IPS DF 6.9 (cell line): ENCODE data around the gene RTTN.

Experiments
- DNase-seq: peaks from one replicate; pipeline ENCODE4 v3.0.0-alpha.2; 2013; ENCODE audit warnings: low read depth, low spot score
- H3K27ac ChIP-seq: one replicate; pipeline ENCODE4 v1.5.1; 2013; ENCODE audit warnings: low read length, control low read depth
- H3K27me3 ChIP-seq: 2 replicates; pipeline ENCODE4 v1.6.1; 2013; ENCODE audit warnings: mild to moderate bottlenecking, low read length; ENCODE audit not compliant: control insufficient read depth, insufficient read depth
- H3K36me3 ChIP-seq: 2 replicates; pipeline ENCODE4 v1.6.1; 2013; ENCODE audit warnings: low read length; ENCODE audit not compliant: control insufficient read depth, insufficient read depth
- H3K4me1 ChIP-seq: 2 replicates; pipeline ENCODE4 v1.6.1; 2013; ENCODE audit warnings: low read length; ENCODE audit not compliant: control insufficient read depth, insufficient read depth
- H3K4me3 ChIP-seq: 2 replicates; pipeline ENCODE4 v1.5.1; 2013; ENCODE audit warnings: mild to moderate bottlenecking, low read length
- H3K9me3 ChIP-seq: 2 replicates; pipeline ENCODE4 v1.6.1; 2013; ENCODE audit warnings: low read length, inconsistent platforms; ENCODE audit not compliant: control insufficient read depth, insufficient read depth
- WGBS: extraction: QIAGEN DNeasy Blood & Tissue Kit; methylation state at CpG from one replicate; pipeline ENCODE4 v1.1.7; 2013; ENCODE audit warnings: mixed read lengths, missing lambda C conversion rate; ENCODE audit not compliant: insufficient read length, insufficient coverage; 5-methylcytosine and 5-hydroxymethylcytosine counted together

Gene RTTN

DNA sequence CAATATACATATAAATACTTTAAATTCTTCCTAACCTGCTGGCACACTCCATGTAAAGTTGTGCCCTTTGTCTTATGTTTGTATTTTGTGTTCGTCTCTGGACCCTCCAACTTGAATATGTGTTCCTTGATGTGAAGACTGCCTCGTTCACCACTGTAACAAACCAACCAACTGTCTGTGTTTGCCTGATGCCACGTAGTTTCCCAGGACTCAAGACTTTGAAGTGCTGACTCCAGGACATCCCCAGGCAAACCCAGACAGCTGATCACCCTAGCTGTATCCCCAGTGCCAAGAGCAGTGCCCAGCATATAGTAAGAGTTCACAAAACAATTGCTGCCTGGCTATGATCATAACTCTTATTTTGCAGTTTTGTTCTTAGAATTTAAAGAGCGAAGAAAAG is 242.3 kb downstream of the RTTN start:
- H3K36me3 ChIP-seq, result no peaks in the 10 kb centered on the region
- WGBS, result no CpG with 5 or more reads among the region's 4 CpGs
- no peaks in the 10 kb centered on the region for H3K27me3 ChIP-seq
- no peak overlapping the region for H3K27ac ChIP-seq
- no peak overlapping the region for H3K4me3 ChIP-seq
- DNase-seq, result no peak
- no peaks in the 10 kb centered on the region for H3K9me3 ChIP-seq
- no peaks in the 10 kb centered on the region for H3K4me1 ChIP-seq

DNA sequence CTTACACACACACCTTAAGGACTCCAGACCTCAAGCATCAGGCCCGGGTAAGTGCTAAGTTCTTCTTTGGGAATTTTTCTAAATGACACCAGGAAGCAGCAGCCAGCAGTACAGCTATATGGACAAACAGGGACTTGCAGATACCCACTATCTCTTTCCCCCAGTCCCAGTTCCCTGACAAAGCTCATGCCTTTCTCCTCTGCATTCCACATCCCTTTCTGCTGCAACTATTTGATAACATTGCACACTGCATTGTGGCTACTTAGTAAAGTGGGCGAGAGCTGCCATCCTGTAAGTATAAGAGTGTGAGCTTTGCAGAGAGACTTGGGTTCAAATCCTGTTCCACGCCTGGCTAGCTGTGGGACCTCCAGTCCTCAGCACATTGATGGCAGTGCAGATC is 243.8 kb downstream of the RTTN start:
- H3K27me3 ChIP-seq, result no peaks in the 10 kb centered on the region
- H3K4me3 ChIP-seq, result no peak overlapping the region
- no peaks in the 10 kb centered on the region for H3K36me3 ChIP-seq
- no peak for DNase-seq
- H3K27ac ChIP-seq, result no peak overlapping the region
- WGBS, result no CpG with 5 or more reads among the region's 3 CpGs
- H3K9me3 ChIP-seq, result no peaks in the 10 kb centered on the region
- no peaks in the 10 kb centered on the region for H3K4me1 ChIP-seq

DNA sequence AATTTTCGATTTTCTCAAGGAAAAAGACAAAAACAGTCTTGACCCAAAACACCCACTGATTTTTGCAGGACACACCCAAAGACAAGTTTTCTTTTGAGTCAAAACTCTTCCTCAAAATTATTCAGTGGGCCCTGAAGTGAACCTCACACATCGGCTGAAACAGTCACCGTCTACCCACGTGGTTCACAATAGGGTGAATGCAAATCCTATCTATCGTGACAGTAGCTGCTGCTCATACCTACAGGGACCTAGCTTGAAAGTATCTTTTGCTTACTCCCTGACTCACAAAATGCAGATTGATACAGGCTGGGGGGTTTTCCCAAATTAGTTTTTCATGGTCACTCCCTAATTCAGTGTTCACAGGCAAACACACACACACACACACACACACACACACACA is 247.1 kb downstream of the RTTN start:
- H3K27ac ChIP-seq, result no peak overlapping the region
- WGBS, result no CpG with 5 or more reads among the region's 5 CpGs
- no peak for DNase-seq
- H3K9me3 ChIP-seq, result no peaks in the 10 kb centered on the region
- no peaks in the 10 kb centered on the region for H3K27me3 ChIP-seq
- no peak overlapping the region for H3K4me3 ChIP-seq
- no peaks in the 10 kb centered on the region for H3K36me3 ChIP-seq
- H3K4me1 ChIP-seq, result no peaks in the 10 kb centered on the region

DNA sequence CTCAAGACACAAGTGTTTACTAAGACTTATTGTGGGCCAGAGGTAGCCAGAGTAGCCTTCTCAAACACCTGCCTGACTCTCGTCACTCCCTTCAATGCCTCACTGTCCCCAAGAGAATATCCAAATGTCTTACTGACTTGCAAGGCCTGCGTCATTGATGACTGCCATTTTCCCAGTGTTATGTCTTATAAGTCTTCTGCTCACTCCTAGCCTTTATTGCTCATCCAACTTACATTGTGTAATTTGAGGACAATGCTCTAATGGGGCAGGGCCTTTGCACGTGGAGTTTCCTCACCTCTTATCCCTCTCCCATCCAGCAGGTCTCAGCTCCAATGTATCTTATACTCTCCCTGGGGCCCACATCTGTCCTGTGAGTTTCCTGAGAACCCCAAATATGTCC is 247.7 kb downstream of the RTTN start:
- no peaks in the 10 kb centered on the region for H3K36me3 ChIP-seq
- H3K27ac ChIP-seq, result no peak overlapping the region
- H3K4me3 ChIP-seq, result no peak overlapping the region
- DNase-seq, result no peak
- H3K27me3 ChIP-seq, result no peaks in the 10 kb centered on the region
- WGBS, result no CpG with 5 or more reads among the region's 3 CpGs
- no peaks in the 10 kb centered on the region for H3K9me3 ChIP-seq
- no peaks in the 10 kb centered on the region for H3K4me1 ChIP-seq

GRCh38 chr18:69956665-69957620 is 248.5 kb downstream of the RTTN start:
- Histone ChIP-seq H3K4me1 (no peaks in the 10 kb centered on the region), H3K4me3 (no peak overlapping the region), H3K27me3 (no peaks in the 10 kb centered on the region), H3K9me3 (no peaks in the 10 kb centered on the region), H3K36me3 (no peaks in the 10 kb centered on the region), H3K27ac (no peak overlapping the region)
- no peak for DNase-seq
- no CpG with 5 or more reads among the region's 20 CpGs for WGBS

DNA sequence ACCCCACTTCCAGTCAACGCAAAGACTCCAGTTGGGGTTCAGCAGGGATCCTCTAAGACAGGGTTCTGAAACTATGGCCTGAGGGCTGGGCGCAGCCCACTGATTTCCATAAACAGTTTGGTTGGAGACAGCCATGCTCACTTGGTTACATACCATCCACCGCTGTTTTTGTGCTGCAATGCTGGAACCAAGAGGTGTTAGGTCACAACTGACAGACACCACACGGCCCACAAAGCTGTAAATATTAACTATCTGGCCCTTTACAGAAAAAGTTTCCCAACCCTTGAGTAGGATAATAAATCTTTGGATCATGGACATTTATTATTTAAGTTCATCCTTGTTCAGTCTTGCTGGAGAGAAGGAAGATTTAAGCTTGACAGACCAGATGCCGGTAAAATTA is 249.4 kb downstream of the RTTN start:
- Histone ChIP-seq H3K27ac (no peak overlapping the region), H3K27me3 (no peaks in the 10 kb centered on the region), H3K4me1 (no peaks in the 10 kb centered on the region), H3K36me3 (no peaks in the 10 kb centered on the region), H3K9me3 (no peaks in the 10 kb centered on the region), H3K4me3 (no peak overlapping the region)
- WGBS, result no CpG with 5 or more reads among the region's 5 CpGs
- DNase-seq, result no peak

DNA sequence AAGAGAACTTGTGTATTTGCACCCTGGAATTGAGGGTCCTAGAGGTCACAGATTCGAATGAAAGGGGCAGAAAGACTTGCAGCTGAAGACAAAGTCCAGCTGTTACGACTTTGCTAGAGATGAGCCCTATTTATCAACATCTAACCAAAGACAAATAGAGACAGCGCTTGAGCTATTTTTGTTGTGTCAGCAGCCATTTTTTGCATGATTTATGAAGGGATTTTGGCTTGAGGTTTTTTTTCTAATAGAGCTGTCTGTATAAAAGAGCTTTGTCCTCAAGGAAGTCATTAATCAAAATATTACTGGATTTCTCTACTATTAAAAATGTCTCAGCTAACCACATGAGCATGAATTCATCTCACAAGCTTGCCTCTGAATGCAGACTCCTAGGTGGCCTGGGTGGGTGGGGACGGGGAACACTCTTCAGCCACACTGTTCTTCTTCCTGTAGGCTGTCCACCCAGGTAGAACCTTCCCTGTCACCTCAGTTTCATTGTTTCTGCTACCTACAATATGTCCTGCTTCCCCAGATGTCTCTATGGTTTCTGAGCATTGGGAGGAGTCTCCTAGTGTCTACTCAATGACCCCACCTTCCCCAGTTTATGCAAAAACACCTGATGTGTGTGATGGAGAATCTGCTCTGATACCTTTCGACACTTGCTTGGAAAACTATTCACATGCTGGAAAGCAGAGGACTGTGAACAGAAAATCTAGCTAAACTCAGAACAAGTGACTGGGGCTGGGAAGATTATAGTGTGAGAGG is 250.6 kb downstream of the RTTN start:
- no CpG with 5 or more reads among the region's 5 CpGs for WGBS
- no peak for DNase-seq
- no peaks in the 10 kb centered on the region for H3K27me3 ChIP-seq
- no peaks in the 10 kb centered on the region for H3K36me3 ChIP-seq
- H3K9me3 ChIP-seq, result no peaks in the 10 kb centered on the region
- no peak overlapping the region for H3K27ac ChIP-seq
- no peaks in the 10 kb centered on the region for H3K4me1 ChIP-seq
- H3K4me3 ChIP-seq, result no peak overlapping the region

DNA sequence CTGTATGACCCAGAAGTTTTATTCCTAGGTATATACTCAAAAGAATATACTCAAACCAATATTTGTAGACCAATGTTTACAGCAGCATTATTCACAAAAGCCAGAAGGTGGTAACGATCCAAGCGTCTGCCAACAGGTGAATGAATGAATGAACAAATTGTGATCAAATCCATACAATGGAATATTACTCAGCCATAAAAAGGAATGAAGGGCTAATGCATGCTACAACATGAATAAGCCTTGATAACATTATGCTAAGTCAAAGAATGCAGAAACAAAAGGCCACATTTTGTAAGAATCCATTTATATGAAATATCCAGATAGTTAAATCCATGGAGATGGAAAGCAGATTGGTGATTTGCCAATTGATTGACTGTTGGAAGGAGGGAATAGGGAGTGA is 252.3 kb downstream of the RTTN start:
- no CpG with 5 or more reads among the region's 2 CpGs for WGBS
- no peak overlapping the region for H3K27ac ChIP-seq
- no peak for DNase-seq
- H3K36me3 ChIP-seq, result no peaks in the 10 kb centered on the region
- no peak overlapping the region for H3K4me3 ChIP-seq
- H3K4me1 ChIP-seq, result no peaks in the 10 kb centered on the region
- no peaks in the 10 kb centered on the region for H3K27me3 ChIP-seq
- H3K9me3 ChIP-seq, result no peaks in the 10 kb centered on the region
